Hematopoietic multipotent progenitor cell treated with erythropoietin and hydrocortisone succinate and interleukin-3 and kit ligand, for 15 days (in vitro differentiated cells): ENCODE data around the gene TM2D3.

ENCODE experiments used
- DNase-seq: peaks from one replicate; pipeline ENCODE4 v3.0.0-alpha.2; 2015; ENCODE audit warnings: low spot score

Gene TM2D3

GRCh38 chr15:101652098-101652785 is at the start of gene TM2D3:
Gene TM2D3, minus strand, starts transcription at chr15:101652381. Its CDS starts 20 bp downstream, at chr15:101652361.
- peak; percentile 95 for DNase-seq

GRCh38 chr15:101698314-101698713 is 46.1 kb upstream of the TM2D3 start:
- no peak for DNase-seq

DNA sequence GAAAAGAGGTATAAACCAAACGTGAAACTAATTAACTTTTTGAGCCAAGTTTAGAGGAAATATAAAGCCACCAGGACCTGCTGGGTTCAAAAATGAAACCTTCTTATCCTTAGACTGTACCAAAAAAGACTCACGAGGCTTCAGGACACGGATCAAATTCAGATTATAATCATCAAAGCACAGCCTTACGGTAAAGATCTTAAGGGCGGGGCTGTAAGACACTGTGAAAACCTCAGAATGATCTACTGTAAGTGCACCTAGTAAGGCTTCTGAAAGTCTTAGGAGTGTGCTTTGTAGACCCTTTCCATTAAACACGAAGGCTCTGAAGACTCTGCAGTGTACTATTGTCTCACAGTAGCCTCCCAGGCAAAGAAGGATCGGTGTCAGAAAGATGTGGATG is 45.3 kb upstream of the TM2D3 start:
- no peak for DNase-seq

GRCh38 chr15:101696829-101697228 is 44.6 kb upstream of the TM2D3 start:
- DNase-seq, result no peak

GRCh38 chr15:101694261-101694660 is 42.1 kb upstream of the TM2D3 start:
- no peak for DNase-seq

- no peak for DNase-seq
Measured at GRCh38 chr15:101692801-101693598, 40.8 kb upstream of the TM2D3 start.

DNA sequence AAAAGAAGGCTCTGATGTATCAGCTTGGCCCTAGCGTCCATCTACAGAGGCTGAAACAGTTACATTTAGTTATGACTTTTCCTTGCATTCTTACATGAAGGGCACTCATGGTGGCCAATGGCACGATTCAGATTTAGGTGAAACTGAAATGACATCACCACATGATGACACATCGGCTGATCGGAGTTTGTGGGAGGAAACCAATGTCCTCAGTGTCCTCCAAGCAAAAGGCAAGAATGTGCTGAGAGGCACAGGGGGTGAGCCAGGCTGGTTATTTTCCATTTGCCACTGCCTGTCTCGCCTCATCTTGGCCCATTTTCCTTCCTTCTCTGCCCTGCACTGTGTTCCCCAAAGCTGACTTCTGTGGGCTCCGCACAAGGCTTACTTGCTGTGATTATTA is 37.7 kb upstream of the TM2D3 start:
- no peak for DNase-seq

DNA sequence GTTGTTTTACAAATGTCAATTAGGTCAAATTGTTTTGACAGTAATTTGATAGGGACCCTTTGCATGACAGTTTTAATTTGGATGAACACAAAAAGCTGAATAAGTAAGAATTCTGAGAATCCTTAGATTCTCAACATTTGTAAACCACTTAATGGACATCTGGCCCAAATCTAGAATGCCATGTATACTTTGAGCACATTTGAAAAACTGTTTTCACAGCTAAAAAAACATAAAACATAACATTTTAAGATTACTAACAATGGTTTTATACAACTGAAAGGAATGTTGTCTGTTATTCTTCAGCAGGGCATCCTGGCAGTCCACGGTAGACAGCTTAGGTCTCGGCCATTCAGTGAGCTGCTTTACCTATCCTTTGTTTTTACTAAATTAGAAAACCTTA is 34.5 kb upstream of the TM2D3 start:
- DNase-seq, result no peak

GRCh38 chr15:101684877-101685276 is 32.7 kb upstream of the TM2D3 start:
- no peak for DNase-seq

DNA sequence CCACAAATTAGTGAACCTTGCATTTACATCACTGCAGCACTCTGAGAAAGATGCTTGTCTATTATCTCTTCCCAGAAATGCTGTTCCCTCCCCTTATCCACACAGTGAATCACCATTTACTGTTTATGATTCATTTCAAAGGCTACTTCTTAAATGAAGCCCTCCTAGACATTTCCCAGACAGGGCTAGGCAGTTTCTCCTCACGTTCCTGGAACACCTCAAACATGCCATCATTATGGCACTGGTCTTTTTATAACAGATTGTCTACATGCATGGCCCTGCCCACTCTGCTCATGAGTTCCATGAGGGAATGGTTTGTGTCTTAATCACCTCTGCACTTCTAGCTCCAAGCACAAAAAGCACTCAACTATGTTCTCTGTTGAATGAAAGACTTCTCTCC is 32.2 kb upstream of the TM2D3 start:
- DNase-seq, result no peak

DNA sequence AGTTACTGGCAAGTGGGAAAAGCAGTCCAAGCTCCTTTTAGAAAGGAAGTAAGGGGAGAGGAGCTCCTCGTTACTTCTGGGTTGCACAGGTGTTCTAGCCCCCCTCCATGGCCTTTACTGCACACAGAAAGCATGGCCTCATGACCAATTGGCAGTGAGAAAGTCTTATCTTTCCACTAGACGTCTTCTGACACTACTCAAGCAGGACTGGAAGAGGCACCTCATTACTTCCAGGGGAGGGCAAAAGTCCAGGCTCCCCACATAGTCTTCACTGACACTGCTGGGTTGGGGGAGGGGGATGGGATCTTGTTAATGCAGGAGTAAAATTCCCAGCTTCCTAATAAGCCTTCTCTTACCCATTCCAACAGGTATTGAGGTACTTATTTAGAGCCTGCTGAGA is 27.6 kb upstream of the TM2D3 start:
- DNase-seq, result no peak

- DNase-seq, result no peak
Measured at GRCh38 chr15:101676921-101677329, 24.7 kb upstream of the TM2D3 start.

DNA sequence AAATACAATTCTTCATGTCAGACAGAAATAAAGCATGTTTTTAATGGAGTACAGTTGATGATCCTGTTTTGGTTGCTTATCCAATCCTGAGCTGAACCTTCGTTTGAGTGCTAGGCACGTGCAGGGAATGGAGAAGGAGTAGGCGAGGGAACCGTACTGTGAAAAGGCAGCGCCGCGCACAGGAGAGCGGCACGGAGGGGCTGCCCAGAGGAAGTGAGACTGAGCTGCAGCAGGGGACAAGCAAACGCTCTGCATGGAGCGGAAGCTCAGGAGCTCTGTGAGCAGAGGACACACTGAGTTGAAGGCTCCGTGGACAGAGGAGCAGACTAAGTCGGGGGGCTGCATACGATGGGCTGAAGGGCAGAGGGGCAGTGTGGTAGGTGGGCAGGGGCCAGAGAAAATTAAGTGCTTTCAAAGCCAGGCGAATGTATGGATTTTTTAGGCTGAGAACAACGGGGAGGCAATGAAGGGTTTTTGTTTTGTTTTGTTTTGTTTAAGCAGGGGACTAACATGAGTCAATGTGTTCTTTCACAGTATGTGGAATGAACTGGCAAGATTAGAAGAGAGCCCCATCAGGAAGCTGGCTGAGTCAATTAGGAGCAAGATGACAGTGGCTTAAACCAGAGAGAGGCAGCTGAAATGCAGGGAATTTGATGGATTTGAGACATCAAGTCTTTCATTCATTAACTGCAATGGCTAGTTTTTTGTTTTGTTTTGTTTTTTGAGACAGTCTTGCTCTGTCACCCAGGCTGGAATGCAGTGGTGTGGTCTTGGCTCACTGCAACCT is 23.8 kb upstream of the TM2D3 start:
- no peak for DNase-seq

GRCh38 chr15:101675015-101675414 is 22.8 kb upstream of the TM2D3 start:
- no peak for DNase-seq

DNA sequence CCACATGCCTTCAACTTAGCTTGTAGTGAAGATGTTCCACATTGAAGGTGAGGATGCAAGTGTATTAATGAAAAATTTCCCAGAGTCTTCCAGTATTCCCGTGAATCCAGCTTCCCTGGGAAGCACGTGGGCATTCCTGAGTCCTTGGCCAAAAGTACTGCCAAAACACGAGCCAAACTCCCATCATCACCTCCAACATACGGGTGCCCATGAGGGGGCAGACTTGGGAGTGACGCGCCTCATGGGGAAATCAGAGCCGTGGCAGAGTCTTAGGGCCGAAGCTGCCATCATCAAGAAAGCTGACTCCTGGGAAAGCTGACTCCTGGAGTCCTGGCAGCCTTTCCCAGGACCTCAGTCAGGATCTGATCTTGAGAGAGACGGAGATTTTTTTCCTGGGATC is 20.1 kb upstream of the TM2D3 start:
- DNase-seq, result no peak

DNA sequence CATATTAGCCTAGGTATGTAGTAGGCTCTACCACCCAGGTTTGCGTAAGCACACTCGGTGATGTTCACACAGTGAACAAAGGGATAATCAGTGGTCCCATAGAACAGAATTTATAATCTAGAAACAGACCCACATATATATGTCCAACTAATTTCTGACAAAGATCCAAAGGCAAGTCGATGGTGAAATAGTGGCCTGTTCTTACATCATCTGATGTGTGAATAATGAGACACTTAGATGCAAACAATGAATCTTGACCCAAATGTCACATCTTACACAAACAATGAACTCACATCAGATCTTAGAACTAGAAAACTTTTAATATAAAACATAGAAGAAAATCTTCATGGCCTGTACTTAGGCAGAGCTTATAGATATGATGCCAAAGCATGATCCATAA is 17.6 kb upstream of the TM2D3 start:
- no peak for DNase-seq

- DNase-seq, result no peak
Measured at GRCh38 chr15:101667881-101668280, 15.7 kb upstream of the TM2D3 start.

GRCh38 chr15:101664303-101664913 is 12.2 kb upstream of the TM2D3 start:
- no peak for DNase-seq

- DNase-seq, result no peak
Measured at GRCh38 chr15:101662203-101662602, 10.0 kb upstream of the TM2D3 start.

DNA sequence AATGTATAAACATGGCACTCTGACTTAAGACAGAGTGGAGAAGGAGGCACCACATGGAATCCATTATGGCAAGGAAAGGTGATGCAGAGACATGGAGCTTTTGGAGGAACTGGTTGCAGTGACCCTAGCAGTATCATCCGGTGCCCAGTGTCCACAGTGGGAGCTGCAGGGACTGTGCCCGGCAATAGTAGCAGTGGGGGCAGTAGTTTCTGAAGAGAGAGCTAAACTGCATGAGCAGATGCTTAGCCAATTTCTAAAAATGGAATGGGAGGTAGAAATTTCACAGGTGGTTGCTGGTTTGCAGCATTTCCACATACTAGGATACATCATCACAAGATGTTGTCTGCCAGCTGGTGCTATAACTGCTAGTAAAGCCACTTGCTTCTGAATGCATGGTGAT is 7.8 kb upstream of the TM2D3 start:
- no peak for DNase-seq

DNA sequence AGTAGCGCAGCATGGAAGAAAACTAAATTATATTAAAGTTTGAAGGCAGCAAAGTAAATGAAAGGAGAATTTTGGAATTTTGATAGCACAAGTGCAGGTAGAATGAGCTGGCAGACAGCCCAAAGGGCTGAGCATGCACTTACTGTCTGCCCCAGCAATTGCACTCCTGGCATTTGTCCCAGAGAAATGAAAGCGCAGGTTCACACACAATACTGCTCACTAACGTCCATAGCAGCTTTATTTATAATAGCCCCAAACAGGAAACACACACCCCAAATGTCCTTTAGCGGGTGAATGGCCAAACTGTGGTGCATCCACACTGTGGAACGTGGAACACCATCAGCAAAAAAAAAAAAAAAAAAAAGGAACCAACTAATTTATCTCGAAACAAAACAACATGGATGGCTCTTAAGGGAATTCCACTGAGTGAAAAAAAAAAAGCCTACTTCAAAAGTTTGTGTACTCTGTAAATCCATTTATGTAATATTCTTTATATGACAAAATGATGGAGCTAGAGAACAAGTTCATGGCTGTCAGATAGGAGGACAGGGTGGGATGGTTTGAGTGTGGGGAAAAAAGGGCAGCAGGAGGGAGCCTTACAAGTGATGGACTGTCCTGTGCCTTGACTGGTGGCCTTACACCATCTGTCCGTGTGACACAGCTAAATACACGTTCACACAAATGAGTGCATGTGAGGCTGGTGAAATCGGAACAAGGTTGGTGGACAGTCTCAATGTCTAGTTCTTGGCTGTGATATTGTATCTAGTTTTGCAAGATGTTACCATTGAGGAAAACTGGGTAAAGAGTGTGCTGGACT is 6.0 kb upstream of the TM2D3 start:
- DNase-seq, result peak; percentile 63

DNA sequence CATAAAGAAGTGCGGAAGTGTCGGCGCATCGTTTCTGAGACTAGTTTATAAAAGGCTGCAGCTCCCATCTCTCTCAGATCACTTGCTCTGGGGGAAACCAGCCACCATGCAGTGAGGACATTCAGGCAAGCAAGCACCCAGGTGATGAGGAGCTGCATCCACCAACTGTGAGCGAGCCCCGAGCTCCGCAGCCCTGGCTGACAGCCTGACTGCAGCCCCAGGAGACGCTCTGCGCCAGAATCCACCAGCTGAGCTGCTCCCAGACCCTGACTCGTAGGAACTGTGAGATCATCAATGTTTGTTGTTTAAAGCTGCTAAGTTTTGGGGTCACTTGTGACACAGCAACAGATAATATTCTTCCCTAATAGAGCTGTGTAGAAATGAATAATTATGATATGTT is 5.0 kb upstream of the TM2D3 start:
- no peak for DNase-seq
